Bronchial epithelial cell (primary cell): ENCODE results near the gene SLC1A4. TPM values are rescaled to one million over a fixed set of nuclear protein-coding genes. Genes with fewer than 3 reads are reported as not detected.
"Not testable (repeated sequence)": the region's sequence is repeated elsewhere in the genome, so short reads cannot be mapped to it uniquely, and the experiment has no call there.

Experiments
- DNase-seq: peaks from one replicate; pipeline ENCODE4 v3.0.0-alpha.2; 2010; ENCODE audit warnings: low read depth
- FAIRE-seq: peaks from 2 replicates; lab custom pipeline; 2011; peaks lifted over from hg19 to GRCh38; lab: Jason Lieb, UNC
- H3K27me3 ChIP-seq: 2 replicates; pipeline ENCODE4 v1.5.1; 2011; ENCODE audit warnings: low read length; ENCODE audit not compliant: control insufficient read depth, insufficient read depth
- H3K36me3 ChIP-seq: 2 replicates; pipeline ENCODE4 v1.5.1; 2011; ENCODE audit warnings: low read length; ENCODE audit not compliant: control insufficient read depth, insufficient read depth
- H3K4me3 ChIP-seq: 2 replicates; pipeline ENCODE4 v1.5.1; 2011; ENCODE audit warnings: mild to moderate bottlenecking, low read depth, low read length, control low read depth
- total RNA-seq: library from RNA; depleted of rRNA; stranded (reverse); fragments of >200 nt; gene quantifications from 2 replicates; pipeline ENCODE4 v1.2.1, GENCODE V29; 2014
- TF ChIP-seq, protein P1 (sequence below): IDR thresholded peaks from 2 replicates; pipeline ENCODE4 v1.5.1; 2011; ENCODE audit warnings: mild to moderate bottlenecking, moderate library complexity, low read length, control low read depth, inconsistent platforms; ENCODE audit not compliant: insufficient read depth, severe bottlenecking

Gene SLC1A4
- total RNA-seq, 1 donor from 2014 or later, result 26.3 TPM

DNA sequence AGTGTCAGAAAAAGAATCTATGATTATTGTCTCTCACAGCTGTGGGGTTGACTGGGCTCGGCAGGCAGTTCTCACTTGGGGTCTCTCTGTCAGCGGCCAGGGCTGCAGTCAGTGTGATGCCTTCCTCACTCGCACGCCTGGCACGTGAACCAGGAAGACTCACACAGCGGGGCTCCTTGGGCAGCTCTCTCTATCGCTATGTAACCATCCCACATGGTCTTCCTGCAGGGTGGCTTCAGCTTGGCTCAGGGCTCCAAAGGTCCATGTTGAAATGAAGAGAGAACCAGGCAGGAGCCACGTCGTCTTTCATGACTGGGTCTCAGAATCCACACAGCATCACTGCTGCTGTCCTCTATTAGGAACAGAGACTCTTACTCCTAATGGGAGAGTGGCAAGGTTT is 30.6 kb upstream of the SLC1A4 start:
- Histone ChIP-seq H3K4me3 (no peak overlapping the region), H3K36me3 (no peaks in the 10 kb centered on the region), H3K27me3 (no peaks in the 10 kb centered on the region)
- no peak for FAIRE-seq
- DNase-seq, result no peak
- TF ChIP-seq, protein P1, sequence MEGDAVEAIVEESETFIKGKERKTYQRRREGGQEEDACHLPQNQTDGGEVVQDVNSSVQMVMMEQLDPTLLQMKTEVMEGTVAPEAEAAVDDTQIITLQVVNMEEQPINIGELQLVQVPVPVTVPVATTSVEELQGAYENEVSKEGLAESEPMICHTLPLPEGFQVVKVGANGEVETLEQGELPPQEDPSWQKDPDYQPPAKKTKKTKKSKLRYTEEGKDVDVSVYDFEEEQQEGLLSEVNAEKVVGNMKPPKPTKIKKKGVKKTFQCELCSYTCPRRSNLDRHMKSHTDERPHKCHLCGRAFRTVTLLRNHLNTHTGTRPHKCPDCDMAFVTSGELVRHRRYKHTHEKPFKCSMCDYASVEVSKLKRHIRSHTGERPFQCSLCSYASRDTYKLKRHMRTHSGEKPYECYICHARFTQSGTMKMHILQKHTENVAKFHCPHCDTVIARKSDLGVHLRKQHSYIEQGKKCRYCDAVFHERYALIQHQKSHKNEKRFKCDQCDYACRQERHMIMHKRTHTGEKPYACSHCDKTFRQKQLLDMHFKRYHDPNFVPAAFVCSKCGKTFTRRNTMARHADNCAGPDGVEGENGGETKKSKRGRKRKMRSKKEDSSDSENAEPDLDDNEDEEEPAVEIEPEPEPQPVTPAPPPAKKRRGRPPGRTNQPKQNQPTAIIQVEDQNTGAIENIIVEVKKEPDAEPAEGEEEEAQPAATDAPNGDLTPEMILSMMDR, result no peak

DNA sequence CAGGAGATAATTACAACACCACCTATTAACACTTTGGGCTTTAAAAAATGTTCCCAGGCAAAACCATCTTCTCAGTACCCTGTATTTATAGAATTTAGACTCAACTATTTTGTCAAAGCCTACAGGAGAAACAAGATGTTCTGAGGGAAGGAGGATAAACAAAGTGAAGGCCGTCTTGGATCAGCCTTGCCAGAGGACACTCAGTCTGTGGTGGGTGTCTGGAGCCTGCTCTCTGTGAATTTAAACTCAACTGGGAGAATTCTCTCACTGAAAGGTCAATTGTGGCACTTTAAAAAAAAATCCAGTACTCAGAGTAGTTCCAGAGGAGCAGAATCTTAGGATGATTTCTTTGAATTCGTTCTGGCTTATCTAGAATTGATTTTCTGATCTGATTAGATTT is 28.4 kb upstream of the SLC1A4 start:
- no peaks in the 10 kb centered on the region for H3K36me3 ChIP-seq
- FAIRE-seq (no peak), DNase-seq (no peak)
- H3K27me3 ChIP-seq, result no peaks in the 10 kb centered on the region
- H3K4me3 ChIP-seq, result no peak overlapping the region
- TF ChIP-seq, protein P1, result no peak

GRCh38 chr2:64963138-64963537 is 26.1 kb upstream of the SLC1A4 start:
- H3K4me3 ChIP-seq, FAIRE-seq, H3K36me3 ChIP-seq, H3K27me3 ChIP-seq: not testable (repeated sequence)
- peak; percentile 71 for DNase-seq

DNA sequence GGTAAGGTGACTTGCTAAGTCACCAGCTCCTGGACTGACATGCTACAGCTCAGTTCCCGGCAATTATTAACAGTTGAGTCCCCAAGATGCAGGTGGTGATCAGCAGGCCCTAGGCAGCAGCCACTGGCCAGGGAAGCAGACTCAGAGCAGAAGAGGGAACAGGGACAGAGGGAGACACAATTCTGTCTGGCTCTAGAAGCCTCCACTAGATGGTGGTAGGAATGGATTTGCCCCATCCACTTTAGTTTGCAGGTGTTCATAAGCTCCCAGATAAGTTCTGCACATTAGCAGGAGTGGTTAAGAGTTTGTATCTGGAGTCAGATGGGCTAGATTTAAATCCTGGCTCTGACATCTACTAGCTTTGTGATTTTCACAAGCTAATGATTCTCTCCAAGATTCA is 25.5 kb upstream of the SLC1A4 start:
- TF ChIP-seq, protein P1, result no peak
- FAIRE-seq, result no peak
- no peak for DNase-seq

DNA sequence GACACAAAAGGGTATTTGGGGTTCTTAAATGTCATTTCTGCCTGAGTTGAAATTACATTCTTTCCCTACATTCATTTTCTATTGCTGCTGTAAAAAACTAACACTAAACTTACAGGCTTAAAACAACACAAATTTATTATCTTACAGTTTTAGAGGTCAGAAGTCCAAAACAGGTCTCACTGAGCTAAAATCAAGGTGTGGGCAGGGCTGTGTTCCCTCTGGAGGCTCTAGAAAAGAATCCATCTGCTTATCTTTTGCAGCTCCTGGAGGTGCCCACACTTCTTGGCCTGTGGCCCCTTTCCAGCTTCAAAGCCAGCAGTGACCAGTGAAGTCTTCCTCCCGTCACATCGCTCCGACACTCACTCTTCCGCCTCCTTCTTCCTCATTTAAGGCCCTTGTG is 23.2 kb upstream of the SLC1A4 start:
- H3K4me3 ChIP-seq, result no peak overlapping the region
- H3K27me3 ChIP-seq, result no peaks in the 10 kb centered on the region
- TF ChIP-seq, protein P1, result no peak
- DNase-seq, result no peak
- FAIRE-seq, result no peak
- no peaks in the 10 kb centered on the region for H3K36me3 ChIP-seq

More for the DNA sequence above, 25.5 kb upstream of the SLC1A4 start:
- Histone ChIP-seq H3K27me3 (no peaks in the 10 kb centered on the region), H3K4me3 (no peak overlapping the region), H3K36me3 (no peaks in the 10 kb centered on the region)

DNA sequence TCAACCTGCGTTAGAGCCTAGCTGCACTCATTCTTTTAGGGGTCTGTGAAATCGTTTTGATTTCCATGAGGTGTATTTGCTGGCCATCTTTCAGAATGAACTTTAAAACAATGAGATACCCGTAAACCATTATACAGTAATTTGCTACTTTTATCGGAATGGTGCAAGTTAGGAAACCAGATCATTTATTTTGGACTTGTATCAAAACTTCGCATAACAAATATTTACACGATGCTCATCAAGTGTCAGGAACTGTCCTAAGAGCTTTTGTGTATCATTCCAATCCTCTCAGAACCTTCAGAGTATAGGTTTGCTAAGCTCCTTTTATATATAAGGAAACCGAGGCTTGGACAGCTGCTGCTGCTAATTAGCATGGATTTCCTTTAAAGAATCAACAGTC is 22.4 kb upstream of the SLC1A4 start:
- no peak for FAIRE-seq
- Histone ChIP-seq H3K4me3 (no peak overlapping the region), H3K36me3 (no peaks in the 10 kb centered on the region), H3K27me3 (no peaks in the 10 kb centered on the region)
- TF ChIP-seq, protein P1, result no peak
- DNase-seq, result no peak
